Fibroblast of gingiva (primary cell): ENCODE data around the gene BABAM2.

Experiments
- DNase-seq: peaks from one replicate; pipeline ENCODE4 v3.0.0-alpha.2; 2011; ENCODE audit warnings: low read depth

Gene BABAM2

DNA sequence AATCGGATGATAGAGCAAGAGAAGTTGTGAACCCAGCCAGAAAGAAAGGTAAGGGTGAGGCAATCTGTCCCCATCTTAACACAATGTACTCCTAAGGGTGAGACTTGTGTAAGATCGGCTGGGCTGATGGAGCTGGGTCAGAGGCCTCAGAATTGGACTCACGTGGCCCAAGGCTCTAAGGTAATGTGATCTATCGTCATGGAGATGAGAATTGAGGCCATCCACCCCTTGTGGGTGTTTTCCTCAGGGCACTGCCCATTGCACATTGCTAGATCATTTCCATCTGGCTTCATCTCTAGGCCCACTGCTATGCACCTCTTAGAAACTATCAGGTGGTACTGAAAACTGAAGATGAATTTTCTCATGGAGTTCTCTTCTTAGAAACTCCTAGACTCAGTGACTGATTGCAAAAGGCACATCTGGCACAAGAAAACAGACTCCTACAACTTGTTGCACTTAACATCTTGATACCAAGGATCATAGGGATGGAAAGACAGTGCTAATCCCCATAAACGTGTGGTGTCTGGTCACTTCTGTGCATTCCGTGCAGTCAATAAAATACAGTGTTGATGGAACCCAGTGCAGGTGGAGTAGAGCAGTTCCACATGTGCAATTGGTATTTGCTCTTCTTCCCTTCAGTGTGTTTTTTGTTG lies 273.2 kb downstream of the BABAM2 start:
- peak; percentile 92 for DNase-seq

DNA sequence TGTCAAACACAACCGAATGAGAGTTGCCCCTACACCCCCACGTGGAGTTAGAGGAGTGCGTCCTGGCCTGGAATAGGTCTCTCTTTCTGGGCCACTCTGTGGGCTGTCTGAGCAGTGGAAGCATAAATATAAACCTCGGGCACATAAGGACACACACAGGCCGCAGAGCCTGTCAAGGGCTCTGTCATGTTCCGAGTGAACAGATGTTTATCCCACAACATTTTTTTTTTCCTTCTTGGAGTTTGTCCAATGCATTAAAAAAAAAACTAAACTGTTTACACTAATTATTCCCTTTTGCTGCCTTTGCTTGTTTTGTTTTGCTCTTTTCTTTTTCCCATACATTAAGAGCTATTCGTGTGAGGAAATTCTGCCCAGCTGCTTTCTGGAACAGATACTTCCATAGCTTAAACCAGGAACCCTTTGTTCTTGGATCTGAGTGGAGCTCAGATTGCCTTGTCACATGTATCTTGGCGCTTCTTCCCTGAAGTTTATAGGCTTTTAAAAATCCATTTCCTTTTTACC lies 273.8 kb downstream of the BABAM2 start:
- peak; percentile 88 for DNase-seq

DNA sequence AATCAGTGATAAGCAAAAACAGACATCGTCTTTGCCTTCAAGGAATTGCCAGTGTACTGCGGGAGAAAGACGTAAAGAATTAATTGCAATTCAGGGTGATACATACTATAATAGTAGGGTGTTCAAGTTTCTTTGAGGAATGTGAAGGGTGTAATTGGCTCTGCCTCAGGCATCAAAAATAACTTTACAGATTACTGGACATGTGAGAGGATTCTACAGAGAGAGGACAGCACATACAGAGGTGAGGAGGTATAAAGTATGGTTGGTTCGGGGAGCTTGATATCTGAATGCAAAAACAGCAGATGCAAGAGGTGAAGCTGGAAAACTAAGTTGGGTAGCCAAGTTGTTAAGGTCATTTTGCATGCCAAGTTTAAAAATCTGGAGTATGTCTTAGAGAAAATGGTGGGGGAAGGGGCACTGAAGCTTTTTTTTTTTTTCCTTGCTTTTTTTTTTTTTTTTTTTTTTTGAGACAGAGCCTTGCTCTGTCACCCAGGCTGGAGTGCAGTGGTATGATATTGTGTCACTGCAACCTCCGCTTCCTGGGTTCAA lies 274.6 kb downstream of the BABAM2 start:
- no peak for DNase-seq

DNA sequence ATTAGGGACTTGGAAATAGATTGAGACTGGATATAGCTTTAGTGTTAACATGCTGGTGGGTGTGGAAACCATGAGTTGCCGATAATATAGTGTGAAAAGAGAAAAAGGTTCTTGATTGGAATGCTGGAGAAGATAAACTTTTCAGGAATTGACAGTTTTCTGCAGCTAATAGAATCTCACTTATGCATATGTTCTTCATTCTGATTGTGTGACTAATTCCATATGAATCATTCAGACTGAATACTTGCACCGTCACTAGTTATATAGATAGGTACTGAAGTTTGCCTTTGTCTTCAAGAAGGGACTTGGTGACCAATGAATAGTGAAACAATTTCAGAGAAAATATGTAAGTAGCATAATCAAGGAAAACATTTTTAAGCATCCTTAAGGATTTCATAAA lies 276.4 kb downstream of the BABAM2 start:
- no peak for DNase-seq

DNA sequence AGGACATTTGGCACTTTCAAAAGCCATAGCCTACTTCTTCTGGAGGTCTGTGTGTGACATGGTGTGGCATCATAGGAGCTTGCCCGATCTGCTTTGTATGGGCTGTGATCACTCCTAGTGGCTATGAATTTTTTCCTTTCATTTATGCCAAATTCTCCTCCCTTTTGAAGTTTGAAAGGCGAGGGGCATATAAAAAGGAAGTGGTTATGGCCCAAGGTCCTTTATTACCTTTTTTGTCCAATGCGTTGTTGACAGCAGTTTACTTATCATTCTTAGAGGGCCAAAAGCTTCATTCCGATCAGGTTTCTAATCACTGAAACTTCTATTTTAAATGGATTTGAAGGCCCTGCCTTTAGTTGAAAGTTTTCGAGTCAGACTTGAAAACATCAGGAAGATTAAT lies 277.8 kb downstream of the BABAM2 start:
- no peak for DNase-seq

DNA sequence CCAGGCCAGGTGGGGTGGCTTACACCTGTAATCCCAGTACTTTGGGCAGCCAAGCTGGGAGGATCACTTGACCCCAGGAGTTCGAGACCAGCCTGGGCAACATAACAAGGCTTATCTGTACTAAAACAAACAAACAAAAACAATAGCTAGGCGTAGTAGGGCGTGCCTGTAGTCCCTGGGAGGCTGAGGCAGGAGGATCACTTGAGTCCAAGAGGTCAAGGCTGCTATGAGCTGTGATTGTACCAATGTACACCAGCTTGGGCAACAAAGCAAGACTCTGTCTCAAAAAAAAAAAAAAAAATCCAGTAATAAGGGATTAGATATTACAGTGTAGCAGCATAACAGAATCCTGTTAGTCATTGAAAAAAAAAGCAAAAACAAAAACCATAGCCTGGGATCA lies 279.0 kb downstream of the BABAM2 start:
- no peak for DNase-seq

DNA sequence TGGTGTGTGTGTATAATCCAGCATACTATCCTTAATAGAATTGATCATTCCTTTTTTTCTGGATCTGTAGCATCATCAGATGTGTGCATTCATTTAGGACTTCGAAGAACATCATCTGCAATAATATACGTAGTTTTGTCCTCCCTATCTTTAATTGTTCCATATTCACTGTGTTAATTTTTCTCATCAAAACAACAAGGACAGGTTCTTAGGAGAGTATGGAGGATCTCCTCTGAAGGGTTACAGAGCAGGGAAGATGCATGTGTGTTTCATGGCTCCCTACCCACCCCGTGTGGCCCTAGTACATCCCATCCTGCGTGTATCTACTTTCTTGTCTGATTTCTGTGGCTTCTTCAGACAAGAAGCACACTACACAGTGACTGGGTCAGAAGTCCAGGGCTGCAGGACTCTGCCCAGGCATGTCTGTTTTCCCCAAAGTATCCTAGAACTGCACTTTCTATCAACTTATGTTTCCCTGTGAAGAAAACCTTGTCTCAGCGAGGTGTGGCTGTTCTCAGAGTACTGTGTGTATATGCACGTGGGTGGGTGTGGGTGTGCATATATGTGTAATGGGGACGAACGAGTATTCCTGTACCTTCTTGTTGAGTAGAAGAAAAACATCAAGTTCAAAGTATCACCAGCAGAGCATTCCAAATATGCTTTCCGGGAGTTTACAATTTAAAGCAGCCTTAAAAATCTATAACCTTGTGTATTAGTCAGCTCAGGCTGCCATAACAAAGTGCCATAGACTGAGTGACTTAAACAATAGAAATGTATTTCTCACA lies 281.8 kb downstream of the BABAM2 start:
- no peak for DNase-seq

DNA sequence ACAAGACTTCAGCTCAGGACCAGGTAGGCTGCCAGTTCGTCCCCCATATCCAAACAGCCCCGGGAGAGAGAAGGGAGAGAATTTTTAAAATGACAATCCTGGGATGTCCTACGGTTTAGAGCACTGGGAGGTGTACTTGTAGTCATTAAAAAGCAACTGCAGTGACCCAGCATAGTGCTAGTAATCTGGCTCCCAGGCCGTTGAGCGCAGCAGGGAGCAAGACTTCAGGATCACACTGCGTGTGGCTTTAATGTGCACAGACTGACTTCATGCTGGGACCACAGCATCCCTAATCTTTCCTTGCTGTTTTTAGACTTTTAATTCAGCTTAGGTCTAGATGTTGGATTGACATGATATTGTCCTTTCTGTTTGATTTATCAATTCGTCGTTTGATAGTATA lies 282.8 kb downstream of the BABAM2 start:
- no peak for DNase-seq

DNA sequence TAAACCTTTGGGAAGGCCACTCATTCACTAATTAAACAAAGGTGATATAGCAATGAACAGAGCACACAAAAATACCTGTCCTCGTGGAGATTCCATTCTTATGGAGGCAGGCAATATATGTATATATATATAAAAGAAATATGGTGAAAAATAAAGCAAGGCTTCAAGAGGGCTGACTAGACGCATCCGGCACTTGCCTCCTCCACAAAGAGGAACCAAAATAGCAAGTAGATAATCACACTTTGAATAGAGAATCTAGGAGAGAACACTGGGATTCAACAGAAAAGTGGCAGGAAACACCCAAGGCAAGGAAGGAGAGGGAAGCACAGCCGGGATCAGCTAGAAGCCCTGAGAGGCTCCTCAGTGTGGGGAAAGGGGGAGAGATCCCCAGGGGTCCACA lies 283.7 kb downstream of the BABAM2 start:
- DNase-seq, result no peak

DNA sequence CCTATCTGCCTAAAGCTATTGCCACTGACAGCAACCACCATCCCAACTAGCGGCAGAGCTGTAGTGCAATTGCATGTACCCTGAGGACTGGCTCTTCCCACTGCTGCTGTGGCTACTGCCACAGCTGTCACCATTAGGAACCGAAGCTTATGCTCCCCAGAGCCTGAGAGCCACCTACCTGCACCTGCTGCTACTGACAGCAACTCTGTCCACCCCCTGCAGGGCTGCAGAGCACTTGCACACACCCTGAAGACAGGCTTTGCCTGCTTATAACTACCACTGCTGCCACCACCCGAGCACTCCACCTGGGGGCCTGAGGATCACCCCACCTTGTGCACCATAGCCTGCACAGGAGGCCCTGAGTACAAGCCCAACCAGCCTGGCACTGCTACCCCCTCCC lies 284.5 kb downstream of the BABAM2 start:
- no peak for DNase-seq

DNA sequence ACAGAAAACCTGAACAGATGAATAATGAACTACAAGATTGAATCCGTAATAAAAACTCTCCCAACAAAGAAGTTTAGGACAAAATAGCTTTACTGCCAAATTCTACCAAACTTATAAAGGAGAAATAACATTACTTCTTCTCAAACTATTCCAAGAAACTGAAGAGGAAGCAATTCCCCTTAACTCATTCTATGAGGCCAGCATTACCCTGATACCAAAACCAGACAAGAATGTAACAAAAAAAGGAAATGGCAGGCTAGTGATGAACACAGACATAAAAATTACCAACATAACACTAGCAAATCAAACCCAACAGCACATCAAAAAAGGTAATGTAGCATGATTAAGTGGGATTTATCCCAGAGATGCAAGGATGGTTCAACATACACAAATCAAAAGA lies 288.4 kb downstream of the BABAM2 start:
- no peak for DNase-seq

DNA sequence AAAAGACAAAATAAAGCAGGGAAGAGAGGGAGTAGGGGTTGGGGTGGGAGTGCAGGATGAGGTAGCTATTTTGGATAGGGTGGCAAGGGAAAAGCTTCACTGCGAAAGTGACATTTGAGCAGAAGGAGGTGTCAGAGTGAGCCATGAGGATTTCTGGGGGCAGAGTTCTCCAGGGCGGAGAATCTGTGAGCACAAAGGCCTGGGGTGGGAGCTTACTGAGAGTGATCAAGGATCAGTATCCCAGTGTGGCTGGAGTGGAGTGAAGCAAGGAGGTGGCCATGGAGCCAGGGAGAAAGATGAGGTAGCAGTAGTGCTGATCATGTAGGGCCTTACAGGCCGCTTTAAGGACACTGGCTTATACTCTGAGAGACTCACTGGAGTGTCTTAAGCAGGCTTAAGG lies 291.3 kb downstream of the BABAM2 start:
- DNase-seq, result no peak

DNA sequence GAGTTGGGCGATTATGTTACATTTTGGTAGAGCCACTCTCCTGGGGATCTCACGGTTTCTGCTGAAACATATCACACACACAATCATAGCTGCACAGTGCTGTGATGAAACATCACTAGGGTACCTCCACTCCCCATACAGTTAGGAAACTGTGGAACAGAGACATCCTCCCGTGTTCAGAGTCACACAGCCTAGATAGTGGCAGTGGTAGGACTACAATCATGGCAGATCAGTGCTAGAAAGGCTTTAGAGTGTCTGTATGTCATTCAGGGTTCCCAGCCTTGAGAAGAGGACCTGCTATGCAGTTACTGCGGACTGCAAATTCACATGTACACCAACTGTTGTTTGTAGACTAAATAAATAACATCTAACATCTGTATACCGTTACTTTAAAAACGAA lies 291.8 kb downstream of the BABAM2 start:
- DNase-seq, result no peak

DNA sequence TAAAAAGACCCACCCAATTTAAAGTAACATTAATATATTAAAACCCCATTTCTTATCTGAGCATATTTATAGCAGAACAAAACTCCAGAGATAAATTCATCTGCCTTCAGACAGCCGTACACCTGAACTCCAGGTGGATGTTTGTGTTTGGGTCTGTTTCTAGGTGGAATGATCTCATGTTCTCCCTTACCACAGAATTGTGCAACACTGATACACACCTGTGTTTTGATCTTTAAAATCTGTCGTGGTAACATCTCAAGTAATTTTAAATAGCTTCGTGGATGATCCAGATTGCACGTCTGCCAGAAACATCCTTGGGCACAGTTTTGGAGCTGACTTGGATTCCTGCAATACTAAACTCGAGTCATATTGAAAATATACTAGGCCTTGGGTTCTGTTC lies 294.6 kb downstream of the BABAM2 start:
- DNase-seq, result no peak

DNA sequence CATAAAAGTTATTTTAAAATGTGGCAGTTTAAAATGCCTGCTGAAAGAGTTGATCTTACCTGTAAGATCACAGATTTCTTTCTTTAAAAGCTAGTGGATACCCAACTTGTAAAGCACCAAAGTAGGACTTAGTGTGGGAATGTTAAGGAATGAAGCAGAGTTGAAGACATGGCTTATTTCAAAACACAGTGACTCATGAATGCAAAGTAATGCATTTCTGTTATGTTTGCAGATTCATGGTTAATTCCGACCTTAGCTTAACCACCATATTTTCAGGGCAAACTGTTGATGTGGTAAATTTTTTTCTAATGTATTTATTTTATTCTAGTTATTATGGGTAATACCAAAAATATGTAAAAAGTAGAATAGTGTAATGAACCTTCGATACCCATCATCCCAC lies 295.4 kb downstream of the BABAM2 start:
- peak; percentile 54 for DNase-seq

DNA sequence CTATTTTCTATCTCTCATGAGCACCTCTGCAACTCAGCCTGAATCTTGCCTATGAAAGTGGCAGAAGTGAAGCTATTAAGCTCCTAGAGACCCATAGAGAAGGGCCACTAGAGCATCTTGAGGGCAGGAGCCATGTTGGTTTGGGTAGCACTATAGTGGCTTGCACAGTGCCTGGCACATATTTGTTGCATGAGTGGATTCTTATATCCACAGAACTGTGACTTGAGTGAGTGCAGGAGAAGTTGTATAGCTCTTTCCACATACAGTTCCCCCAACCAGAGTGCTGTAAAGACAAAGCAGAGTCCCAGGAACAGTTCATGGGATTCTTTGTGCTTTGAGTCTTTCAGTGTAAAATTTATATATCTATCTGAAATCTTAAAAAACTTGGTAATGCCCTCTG lies 296.7 kb downstream of the BABAM2 start:
- DNase-seq, result no peak

DNA sequence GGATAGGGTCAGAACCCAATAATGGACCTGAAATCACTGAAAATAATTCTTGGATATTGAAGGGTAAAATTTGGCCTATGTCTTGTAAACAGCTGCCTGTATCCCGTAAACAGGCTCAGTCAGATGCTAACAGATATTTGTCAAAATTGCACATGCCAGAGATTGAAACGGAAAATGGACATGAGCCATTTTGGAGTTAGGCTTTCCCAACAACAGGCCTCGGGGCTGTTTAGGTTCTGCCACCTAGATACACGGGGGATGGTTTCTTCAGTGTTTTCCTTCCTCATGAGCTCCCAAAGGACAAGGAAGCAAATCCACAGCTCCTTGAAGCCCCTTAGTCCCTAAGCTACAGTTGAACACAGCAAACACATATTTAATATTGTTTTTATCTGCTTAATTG lies 297.9 kb downstream of the BABAM2 start:
- DNase-seq, result no peak

DNA sequence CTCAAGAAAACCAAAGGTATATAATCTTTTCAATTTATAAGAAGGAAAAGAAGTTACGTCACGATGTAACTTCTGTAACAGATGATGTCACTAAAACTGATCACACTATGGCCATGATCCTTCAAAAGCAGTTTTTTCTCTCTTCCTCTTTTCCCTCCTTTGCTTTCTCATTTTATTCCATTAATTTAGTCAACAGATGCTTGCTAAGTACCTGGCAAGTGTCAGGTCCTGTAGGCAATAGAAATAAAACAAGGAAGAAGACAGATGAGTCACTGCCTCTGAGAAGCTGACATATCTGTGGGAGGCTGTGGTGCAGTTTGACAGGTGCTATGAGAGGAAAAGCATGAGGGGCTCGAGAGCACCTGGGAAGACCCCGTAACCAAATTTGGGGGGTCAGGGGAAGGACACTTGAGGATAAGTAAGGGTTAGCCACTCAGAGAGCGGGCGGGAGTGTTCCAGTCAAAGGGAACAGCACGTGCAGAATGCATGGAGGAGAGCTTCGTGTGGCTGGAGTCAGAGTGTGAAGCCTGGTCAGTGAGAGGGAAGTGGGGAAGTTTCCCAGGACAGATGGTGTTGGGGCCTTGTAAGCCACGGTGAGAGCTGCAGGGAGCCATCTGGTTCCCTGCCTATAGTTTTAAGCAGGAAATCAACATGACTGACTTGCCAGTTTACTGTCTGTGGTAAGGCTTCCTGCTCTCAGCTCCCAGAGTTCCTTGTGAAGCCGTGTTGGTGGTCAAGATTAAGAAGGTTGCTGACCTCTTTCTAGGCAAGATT lies 303.3 kb downstream of the BABAM2 start:
- no peak for DNase-seq

DNA sequence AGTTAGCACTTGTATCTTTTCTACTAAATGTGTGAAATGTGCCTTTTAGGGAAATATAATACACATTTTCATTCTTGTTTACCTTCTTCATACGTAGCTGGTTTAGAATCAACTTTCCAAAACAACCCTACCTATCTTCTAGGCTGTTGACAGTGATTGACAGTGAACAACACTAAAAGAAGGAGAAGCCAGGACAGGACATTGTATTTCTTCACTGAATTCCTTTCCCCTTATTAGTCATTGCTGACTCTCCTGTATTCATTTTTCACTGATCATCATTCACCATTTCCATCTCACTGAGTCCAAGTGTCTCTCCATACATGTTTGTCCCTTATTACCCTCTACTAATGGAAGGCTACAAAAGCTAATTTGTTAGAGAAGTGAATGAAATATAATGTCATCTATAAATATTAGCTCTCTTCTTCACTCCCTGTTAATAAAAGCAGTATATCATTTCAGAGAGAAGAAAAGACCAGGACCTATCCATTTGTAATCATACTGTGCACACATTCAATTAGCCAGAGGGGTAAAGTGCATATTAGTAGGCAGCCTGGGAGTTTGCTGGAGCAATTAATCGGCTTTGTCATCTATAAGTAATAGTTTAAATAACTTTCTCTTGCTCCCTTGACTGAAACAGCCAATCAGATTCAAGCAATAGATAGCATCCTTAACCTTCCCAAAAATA lies 309.6 kb downstream of the BABAM2 start:
- no peak for DNase-seq

DNA sequence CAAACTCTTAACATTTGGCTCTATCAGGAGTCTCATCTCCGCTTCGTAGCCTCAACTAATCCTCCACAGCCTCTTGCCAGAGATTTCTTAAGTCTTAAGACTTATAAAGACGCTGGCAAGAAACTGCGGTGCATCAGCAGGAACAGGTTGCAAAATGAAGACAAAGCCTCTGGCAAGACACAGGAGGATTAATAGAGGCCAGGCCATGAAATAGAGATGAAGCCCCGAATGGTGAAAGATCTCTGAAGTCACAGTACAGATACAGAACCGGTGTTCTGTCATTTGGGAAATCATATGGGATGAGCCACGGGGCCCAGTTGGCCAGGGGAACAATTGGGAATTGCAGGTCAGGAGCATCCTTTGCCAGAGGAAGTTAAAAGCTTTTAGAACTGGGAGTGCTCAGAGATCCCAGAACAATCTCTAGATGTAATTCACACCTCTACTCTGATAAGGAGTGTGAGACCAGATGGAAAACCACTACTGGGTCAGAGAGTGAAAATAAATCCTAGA lies 311.2 kb downstream of the BABAM2 start:
- peak; percentile 46 for DNase-seq

DNA sequence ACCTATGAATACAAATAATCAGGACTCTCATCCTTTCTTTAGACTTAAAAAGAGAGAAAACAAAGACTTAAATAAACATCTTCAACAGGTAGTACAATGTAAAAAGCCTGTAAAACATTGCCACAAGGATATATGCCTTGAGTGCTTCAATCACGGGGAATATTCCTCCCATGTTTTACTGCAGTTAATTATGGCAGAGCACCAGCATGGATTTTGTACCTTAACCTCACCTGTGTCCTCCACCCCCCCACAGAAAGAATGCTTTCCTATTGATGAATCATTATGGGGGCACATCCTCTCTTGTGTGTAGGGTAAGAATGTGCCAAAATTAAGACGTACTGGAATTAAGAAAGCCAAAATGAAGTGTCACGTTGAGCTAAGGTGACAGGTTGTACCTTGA lies 312.2 kb downstream of the BABAM2 start:
- no peak for DNase-seq

DNA sequence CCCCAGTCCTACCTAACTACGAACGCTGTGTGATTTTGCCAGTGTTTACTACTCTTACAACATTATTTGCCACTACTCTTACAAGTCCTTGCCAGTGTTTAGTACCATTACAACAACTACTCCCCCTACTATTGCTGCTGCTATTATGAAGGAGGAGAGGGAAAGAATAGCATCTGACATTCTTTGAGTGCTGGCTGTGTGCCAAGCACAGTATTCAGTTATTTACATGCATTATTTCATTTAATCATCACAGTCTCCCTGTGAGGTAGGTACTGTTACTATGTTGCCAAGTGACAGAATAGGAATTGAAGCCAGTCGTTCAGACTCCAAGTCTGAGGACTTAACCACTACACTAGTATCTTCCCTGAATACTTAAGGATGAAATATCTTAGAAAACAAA lies 316.2 kb downstream of the BABAM2 start:
- DNase-seq, result no peak
